Gastrocnemius medialis (tissue), 4 donors: ENCODE results near the gene MAML2.

Source experiments
- POLR2A ChIP-seq, 2 donors: fragments of 450-650 bp; IDR thresholded peaks; one replicate each; pipeline ENCODE4 v1.6.1; 2017; ENCODE audit warnings: antibody characterized with exemption in 2 of 2, mild to moderate bottlenecking in 2 of 2, moderate library complexity in 2 of 2
- TF ChIP-seq, protein P1 (sequence below), 5 experiments: fragments of 450-650 bp in 3 of 5; fragments of 200-600 bp in 2 of 5; sonication (generic) in 2 of 5; IDR thresholded peaks in 4 of 5; conservative IDR thresholded peaks in 1 of 5; 1 replicate in 4 of 5; 2 replicates in 1 of 5; pipeline ENCODE4 v1.5.1; 2016 to 2019; ENCODE audit warnings: antibody characterized with exemption in 5 of 5, mild to moderate bottlenecking in 3 of 5, moderate library complexity in 3 of 5

DNA sequence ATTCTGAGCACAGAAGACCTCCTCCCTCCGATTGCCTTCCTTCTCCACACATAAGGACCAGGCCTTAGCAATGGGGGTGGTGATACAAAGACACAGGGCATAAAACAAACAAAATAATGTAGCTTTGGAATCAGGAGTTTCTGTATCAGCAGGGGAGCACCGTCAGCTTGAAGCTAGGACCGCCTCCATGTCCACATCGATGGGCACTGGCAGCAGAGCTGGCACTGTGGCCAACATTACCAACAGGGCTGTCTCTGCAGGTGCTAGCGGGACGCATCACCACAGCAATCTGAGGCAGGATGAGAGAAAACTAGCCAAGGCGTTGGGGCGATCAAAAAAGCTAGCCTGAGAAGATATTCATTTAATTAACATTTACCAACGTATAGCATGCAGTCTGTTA is 201.4 kb downstream of the MAML2 start:
- TF ChIP-seq POLR2A (IDR thresholded peaks at IDR 0.05), result no peak
- TF ChIP-seq, protein P1, sequence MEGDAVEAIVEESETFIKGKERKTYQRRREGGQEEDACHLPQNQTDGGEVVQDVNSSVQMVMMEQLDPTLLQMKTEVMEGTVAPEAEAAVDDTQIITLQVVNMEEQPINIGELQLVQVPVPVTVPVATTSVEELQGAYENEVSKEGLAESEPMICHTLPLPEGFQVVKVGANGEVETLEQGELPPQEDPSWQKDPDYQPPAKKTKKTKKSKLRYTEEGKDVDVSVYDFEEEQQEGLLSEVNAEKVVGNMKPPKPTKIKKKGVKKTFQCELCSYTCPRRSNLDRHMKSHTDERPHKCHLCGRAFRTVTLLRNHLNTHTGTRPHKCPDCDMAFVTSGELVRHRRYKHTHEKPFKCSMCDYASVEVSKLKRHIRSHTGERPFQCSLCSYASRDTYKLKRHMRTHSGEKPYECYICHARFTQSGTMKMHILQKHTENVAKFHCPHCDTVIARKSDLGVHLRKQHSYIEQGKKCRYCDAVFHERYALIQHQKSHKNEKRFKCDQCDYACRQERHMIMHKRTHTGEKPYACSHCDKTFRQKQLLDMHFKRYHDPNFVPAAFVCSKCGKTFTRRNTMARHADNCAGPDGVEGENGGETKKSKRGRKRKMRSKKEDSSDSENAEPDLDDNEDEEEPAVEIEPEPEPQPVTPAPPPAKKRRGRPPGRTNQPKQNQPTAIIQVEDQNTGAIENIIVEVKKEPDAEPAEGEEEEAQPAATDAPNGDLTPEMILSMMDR (IDR thresholded peaks at IDR 0.05 in 4 of 5, conservative IDR thresholded peaks at IDR 0.05 in 1 of 5), result no peak
